ENCODE results near the gene OR51S1.
"Not testable (repeated sequence)": the region's sequence is repeated elsewhere in the genome, so short reads cannot be mapped to it uniquely, and the experiment has no call there.

Gene OR51S1

GRCh38 chr11:4863876-4864275 is 14.9 kb upstream of the OR51S1 start:
- H3K9me3 ChIP-seq (ENCODE audit: control insufficient read depth, low read length), result no peaks in the 10 kb centered on the region
- H3K4me1 ChIP-seq, result no peaks in the 10 kb centered on the region
- H2AFZ ChIP-seq, result no peak overlapping the region
- H3K79me2 ChIP-seq, result no peaks in the 10 kb centered on the region
- no peak overlapping the region for H3K27ac ChIP-seq
- no peak overlapping the region for H3K4me3 ChIP-seq (ENCODE audit: low read depth, low read length)
- no peak overlapping the region for H3K9ac ChIP-seq
- H3K4me2 ChIP-seq (ENCODE audit: low read length), result no peak overlapping the region
- H3K27me3 ChIP-seq (ENCODE audit: control insufficient read depth, insufficient read depth, low read length), result no peaks in the 10 kb centered on the region
- no peak for TF ChIP-seq CTCF (IDR thresholded peaks at IDR 0.05)
- H3K36me3 ChIP-seq (ENCODE audit: control insufficient read depth, insufficient read depth, low read length), result no peaks in the 10 kb centered on the region

GRCh38 chr11:4862447-4863236 is 13.6 kb upstream of the OR51S1 start:
- H3K4me2 ChIP-seq (ENCODE audit: low read length), result no peak overlapping the region
- H3K9ac ChIP-seq, result no peak overlapping the region
- H3K27ac ChIP-seq, result no peak overlapping the region
- H3K36me3 ChIP-seq (ENCODE audit: control insufficient read depth, insufficient read depth, low read length), result no peaks in the 10 kb centered on the region
- no peaks in the 10 kb centered on the region for H3K79me2 ChIP-seq
- no peaks in the 10 kb centered on the region for H3K27me3 ChIP-seq (ENCODE audit: control insufficient read depth, insufficient read depth, low read length)
- H3K4me3 ChIP-seq (ENCODE audit: low read depth, low read length), result no peak overlapping the region
- H3K9me3 ChIP-seq (ENCODE audit: control insufficient read depth, low read length), result no peaks in the 10 kb centered on the region
- TF ChIP-seq CTCF (IDR thresholded peaks at IDR 0.05), result no peak
- H3K4me1 ChIP-seq, result no peaks in the 10 kb centered on the region
- H2AFZ ChIP-seq, result no peak overlapping the region

- not testable (repeated sequence) for H3K9ac ChIP-seq; H3K4me2 ChIP-seq (ENCODE audit: low read length); H3K27ac ChIP-seq; H3K27me3 ChIP-seq (ENCODE audit: control insufficient read depth, insufficient read depth, low read length); H2AFZ ChIP-seq; H3K9me3 ChIP-seq (ENCODE audit: control insufficient read depth, low read length); H3K79me2 ChIP-seq; H3K4me3 ChIP-seq (ENCODE audit: low read depth, low read length); H3K36me3 ChIP-seq (ENCODE audit: control insufficient read depth, insufficient read depth, low read length); H3K4me1 ChIP-seq
Observed at GRCh38 chr11:4854286-4854685, 5.3 kb upstream of the OR51S1 start.

GRCh38 chr11:4851033-4851432 is 2.0 kb upstream of the OR51S1 start:
- TF ChIP-seq CTCF (IDR thresholded peaks at IDR 0.05), result no peak
- Histone ChIP-seq H3K4me3 (ENCODE audit: low read depth, low read length) (no peak overlapping the region), H3K36me3 (ENCODE audit: control insufficient read depth, insufficient read depth, low read length) (no peaks in the 10 kb centered on the region), H3K4me1 (no peaks in the 10 kb centered on the region), H3K9ac (no peak overlapping the region), H3K79me2 (no peaks in the 10 kb centered on the region), H3K27ac (no peak overlapping the region), H3K9me3 (ENCODE audit: control insufficient read depth, low read length) (no peaks in the 10 kb centered on the region), H3K4me2 (ENCODE audit: low read length) (no peak overlapping the region), H2AFZ (no peak overlapping the region), H3K27me3 (ENCODE audit: control insufficient read depth, insufficient read depth, low read length) (no peaks in the 10 kb centered on the region)

- Histone ChIP-seq H3K4me2 (ENCODE audit: low read length) (no peak overlapping the region), H3K79me2 (no peaks in the 10 kb centered on the region), H3K27me3 (ENCODE audit: control insufficient read depth, insufficient read depth, low read length) (no peaks in the 10 kb centered on the region), H3K4me3 (ENCODE audit: low read depth, low read length) (no peak overlapping the region), H3K36me3 (ENCODE audit: control insufficient read depth, insufficient read depth, low read length) (no peaks in the 10 kb centered on the region), H3K9ac (no peak overlapping the region), H3K9me3 (ENCODE audit: control insufficient read depth, low read length) (no peaks in the 10 kb centered on the region), H2AFZ (no peak overlapping the region), H3K27ac (no peak overlapping the region), H3K4me1 (no peaks in the 10 kb centered on the region)
- TF ChIP-seq CTCF (IDR thresholded peaks at IDR 0.05), result no peak
Observed at GRCh38 chr11:4839851-4840549, 9.0 kb downstream of the OR51S1 start.

Data from parathyroid adenoma (tissue), 2 donors.